Stimulated activated CD8-positive, alpha-beta memory T cell treated with anti-CD3 and anti-CD28 coated beads, Interleukin-15, amount 100 ng/mL, for 4 hours (primary cell): ENCODE data around the gene MON2.
A peak's percentile ranks its signal among the peaks of the same experiment; 100 is the strongest.
"Not testable (repeated sequence)": the region's sequence is repeated elsewhere in the genome, so short reads cannot be mapped to it uniquely, and the experiment has no call there.

ENCODE experiments used
- DNase-seq, 2 donors: peaks; one replicate each; pipeline ENCODE4 v3.0.0-alpha.2; 2020; ENCODE audit warnings: low read depth in 2 of 2

The MON2 gene

DNA sequence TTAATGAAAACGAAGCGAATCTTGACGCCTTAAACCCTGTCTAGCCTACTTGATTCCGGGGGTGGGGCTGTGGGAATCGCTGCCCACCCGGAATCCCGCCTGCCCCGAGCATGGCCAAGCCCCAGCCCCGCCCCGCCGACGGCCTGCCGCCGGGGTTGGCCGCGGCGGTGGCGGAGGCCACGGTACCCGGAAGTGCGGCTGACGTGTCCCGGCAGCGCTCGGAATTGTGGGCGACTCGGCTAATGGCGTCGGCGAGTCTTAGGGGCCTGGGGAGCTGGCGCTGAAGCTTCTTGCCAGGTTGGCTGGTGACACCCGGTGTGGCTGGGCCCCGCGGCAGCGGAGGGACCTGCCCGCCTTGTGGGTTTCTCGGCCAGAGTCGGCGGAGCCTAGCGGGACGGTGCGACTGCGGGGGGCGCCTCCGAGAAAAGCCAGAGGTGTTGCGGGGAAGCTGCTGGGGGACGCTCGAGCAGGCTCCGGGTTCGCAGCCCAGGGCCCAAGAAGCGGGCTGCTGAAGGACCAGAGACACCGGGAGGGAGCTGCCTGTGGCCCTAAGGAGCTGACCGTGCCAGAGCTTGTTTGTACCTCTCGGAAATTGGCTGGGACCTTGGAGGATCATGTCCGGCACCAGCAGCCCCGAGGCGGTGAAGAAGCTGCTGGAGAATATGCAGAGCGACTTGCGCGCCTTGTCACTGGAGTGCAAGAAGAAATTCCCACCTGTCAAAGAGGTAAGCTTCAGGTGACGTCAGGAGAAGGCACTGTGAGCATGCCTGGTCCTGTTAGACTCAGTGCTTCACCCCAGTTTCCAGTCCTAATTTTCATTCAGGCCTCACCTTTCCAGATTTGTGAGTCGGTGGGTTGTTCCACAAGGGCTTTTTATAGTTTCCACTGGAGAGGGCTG, at the start of gene MON2:
MON2 (plus strand) TSS at position 233 of the 898 bp plus-strand sequence; CDS start at position 615, 382 bp downstream.
- DNase-seq, result peak; percentile 72 to 75

- no peak for DNase-seq
Observed at GRCh38 chr12:62426089-62426488, 40.5 kb upstream of the MON2 start.

DNA sequence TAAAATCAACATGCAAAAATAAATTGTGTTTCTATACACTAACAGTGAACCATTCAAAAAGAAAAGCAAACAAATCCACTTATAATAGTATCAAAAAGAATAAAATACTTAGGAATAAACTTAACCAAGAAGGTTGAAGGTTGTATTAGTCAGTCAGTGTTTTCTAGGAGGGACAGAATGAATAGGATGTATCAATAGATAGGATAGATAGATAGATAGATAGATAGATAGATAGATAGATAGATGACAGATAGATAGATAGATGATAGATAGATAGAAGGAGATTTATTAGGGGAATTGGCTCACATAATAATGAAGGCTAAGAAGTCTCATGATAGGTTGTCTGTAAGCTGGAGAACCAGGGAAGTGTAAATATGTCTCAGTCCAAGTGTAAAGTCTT, 37.2 kb upstream of the MON2 start:
- no peak for DNase-seq

DNA sequence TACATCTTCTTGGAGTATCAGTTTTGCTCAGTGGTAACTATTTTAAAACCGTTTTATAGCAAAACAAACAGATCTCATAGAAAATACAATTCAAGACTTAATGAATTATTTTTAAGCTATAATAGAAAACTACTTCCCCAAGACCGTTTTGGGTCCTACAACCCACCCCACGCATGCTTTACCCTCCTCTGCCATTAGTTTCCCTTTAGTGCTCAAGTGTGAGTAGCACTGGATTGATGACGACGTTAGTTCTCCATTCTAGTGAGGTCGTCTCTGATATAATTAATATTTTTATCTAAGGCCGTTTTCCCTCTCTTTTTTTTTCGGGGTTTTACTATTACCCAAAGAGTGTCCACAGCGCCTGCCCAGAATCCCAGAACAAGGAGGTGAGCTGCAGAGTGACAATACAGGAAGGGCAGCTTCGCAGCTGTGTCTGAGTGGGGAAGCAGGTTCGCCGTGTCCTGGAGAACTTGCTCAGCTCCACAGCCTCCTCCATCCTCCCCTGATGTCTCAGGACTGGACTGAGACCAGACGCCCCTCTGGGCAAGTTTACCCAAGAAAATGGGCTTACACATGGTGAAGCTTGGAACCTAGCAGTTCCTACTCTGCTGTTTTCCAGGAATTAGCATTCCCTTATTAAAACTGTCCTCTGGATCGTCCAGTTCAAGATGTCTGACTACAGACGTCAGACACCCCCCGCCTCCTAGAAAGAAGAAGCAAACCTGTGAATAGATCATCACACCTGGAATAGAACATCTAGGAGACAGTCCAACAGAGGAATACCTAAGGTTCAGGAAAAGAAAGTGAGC, 31.9 kb upstream of the MON2 start:
- DNase-seq, result no peak

- no peak for DNase-seq
Observed at GRCh38 chr12:62435303-62436163, 31.1 kb upstream of the MON2 start.

GRCh38 chr12:62436164-62436503, 30.5 kb upstream of the MON2 start:
- DNase-seq, result no peak

- DNase-seq, result no peak
Observed at GRCh38 chr12:62438098-62438692, 28.4 kb upstream of the MON2 start.

DNA sequence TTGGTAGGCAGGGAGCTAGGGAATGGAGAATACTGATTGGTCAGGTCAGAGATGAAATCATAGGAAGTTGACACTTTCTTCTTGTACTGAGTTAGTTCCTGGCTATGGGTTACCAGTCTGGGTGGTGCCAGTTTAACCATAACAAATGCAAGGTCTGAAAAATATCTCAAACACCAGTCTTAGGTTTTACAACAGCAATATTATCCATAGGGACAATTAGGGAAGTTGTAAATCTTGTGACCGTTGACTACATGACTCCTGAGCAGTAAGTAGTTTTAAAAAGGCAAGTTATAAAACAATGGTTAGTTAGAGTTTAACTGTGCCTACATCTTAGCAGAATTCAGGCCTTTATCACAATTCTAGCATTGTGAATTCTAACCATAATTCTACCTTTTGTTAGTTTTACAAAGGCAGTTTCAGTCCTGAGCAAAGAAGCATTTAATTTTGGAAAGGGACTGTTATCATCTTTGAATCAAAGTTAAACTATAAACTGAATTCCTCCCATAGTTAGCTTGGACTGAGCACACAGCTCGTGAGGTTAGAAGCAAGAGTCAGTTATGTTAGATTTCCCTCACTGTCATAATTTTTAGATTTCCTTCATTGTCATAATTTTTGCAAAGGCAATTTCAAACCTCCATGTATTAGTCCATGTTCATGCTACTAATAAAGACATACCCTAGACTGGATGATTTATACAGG, 19.7 kb upstream of the MON2 start:
- DNase-seq, result no peak

DNA sequence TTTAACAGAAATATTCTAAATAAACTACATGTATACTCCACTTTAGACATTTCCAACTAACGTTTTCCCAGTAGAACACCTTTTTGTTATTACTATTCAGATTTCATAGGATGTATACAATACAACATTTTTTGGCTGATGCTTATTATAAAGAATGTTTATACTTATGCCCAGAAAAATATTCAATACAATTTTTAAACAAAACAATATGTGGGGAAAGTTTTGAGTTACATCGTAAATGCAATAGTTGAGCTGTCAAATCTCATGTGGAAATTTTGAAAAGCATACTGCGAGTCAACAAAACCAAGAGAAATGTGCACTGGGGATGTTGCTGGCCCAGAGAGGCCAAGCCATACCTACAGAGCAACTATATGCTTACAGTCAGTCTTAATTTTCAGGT, 18.2 kb upstream of the MON2 start:
- no peak for DNase-seq

- DNase-seq, result not testable (repeated sequence)
Observed at GRCh38 chr12:62455429-62455828, 11.2 kb upstream of the MON2 start.

DNA sequence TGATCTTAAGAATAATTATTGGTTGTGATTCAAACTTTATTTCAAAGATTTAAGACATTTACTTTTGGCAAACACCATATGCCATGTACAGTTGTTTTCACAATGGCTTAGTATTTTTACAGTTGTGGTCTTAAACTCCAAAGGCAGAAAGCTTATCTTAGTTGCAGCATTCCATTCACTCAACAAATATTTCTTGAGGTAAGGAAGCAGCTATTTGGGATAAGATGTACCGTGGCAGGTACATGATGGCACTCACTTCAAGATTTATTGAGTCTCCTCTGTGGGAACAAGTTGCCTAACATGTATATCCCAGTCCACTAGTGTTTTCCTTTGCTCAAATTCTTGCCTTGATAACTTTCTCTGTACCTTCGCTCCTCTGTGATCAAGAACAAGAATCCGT, 8.0 kb upstream of the MON2 start:
- no peak for DNase-seq

GRCh38 chr12:62459976-62460375, 6.7 kb upstream of the MON2 start:
- no peak for DNase-seq

DNA sequence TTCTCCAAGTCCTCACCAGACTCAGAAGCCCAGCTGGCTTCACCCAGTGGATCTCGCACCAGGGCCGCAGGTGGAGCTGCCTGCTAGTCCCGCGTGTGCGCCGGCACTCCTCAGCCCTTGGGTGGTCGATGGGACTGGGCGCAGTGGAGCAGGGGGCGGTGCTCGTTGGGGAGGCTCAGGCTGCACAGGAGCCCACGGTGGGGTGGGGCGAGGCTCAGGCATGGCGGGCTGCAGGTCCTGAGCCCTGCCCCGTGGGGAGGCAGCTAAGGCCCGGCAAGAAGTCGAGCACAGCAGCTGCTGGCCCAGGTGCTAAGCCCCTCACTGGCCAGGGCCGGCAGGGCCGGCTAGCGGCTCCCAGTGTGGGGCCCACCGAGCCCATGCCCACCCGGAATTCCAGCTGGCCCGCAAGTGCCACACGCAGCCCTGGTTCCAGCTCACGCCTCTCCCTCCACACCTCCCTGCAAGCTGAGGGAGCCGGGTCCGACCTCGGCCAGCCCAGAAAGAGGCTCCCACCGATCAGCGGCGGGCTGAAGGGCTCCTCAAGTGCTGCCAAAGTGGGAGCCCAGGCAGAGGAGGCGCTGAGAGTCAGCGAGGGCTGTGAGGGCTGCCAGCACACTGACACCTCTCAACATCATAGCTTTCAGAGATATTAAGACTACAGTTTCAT, 5.3 kb upstream of the MON2 start:
- not testable (repeated sequence) for DNase-seq

DNA sequence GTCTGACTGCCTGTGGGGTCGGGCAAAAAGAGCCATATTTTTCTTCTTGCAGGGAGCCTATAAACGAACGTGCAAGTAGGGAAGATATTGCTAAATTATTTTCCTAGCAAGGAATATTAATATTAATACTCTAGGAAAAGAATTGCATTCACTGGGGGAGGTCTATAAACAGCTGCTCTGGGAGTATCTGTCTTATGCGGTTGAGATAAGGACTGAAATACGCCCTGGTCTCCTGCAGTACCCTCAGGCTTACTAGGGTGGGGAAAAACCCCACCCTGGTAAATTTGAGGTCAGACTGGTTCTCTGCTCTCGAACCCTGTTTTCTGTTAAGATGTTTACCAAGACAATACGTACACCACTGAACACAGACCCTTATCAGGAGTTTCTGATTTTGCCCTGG, 3.4 kb upstream of the MON2 start:
- DNase-seq, result not testable (repeated sequence)

DNA sequence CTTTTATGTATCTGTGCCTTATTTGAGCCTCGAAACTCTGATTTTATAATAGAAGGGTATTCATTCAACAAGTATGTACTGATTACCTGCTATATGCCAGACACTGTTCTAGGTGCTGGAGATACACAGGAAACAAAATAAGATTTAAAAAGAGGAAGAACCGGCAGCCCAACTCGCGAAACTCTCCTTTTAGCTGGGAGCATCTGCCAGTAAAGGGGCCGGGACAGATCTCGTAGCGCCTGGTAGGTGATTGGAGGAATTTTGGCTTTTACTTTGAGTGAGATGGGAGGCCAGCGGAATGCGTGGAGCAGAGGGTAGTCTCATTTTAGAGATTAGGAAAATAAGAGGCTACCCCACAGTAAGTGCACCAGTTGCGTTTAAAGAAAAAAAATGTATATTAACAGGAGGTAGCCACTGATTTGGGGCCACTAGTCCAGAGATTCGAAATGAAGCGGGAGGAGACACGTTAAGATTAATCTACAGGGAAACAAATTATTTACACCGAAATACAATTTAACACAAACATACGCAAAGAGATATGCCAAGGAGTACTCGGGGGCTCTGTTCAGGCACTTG, 520 bp upstream of the MON2 start:
- DNase-seq, result no peak

DNA sequence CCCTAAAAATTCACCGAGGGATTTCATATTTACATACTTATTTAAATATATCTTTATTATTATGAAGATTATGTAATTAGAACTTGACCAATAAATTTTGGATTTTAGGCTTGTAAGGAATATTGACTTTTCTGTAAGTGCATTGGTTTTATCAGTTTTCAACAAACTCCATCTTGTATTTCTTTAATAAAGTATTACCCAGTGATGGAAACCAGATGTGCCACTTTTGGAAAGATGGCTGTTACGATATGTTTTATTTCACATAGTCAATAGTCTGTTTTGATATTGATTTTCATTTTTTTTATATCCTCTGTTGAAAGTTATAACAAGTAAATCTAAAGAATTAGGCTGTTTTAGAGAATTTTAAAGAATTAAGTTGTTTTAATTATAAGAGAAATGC, 1.8 kb downstream of the MON2 start:
- DNase-seq, result no peak

- no peak for DNase-seq
Observed at GRCh38 chr12:62468935-62469334, 2.3 kb downstream of the MON2 start.

GRCh38 chr12:62469704-62470103, 3.1 kb downstream of the MON2 start:
- DNase-seq, result no peak

DNA sequence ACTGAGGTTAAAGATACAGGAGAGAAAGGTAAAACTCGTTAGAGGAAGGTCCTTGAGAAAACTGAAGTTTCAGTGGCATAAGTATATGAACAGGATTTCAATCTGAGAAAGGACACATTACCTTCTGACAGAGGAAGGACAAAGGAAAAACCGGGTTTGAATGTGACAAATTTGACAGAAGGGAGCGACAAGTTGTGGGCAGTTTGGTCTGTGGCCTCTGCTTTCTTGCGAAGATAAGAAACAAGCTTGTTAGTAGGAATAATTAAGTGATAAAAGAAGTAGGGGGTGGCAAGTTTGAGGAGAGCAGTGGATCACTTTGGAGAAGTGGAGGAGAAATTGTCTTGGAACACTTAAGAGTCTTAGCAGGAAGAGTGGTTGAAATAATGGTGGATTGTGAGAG, 5.1 kb downstream of the MON2 start:
- no peak for DNase-seq

DNA sequence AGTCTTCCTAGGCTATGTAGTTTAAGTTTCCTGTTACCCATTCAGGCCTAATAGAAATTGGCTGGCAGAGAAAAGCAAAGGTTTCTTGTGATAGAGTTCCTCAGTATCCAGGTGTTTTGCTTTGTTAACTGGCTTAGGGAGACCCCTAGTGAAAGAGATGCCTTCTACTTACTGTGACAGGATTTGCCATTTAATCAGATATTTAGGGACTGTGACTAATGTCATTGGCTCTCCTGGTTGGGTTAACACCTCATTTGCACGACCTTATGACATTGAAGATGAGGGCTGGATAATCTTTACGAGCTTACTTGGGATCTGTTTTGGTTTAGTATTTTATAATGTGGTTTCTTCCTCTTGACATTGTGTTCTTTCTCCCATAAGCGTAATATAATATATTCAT, 5.8 kb downstream of the MON2 start:
- no peak for DNase-seq
